ENCODE measurements around the gene RAB15. TPM values are rescaled to one million over a fixed set of nuclear protein-coding genes. Genes with fewer than 3 reads are reported as not detected.

The RAB15 gene
- total and polyA plus RNA-seq, 2 of the 8 experiments (the other 6 are each of a cell fraction or from before 2014, with no cell fraction given): 38.8 to 58.1 TPM

DNA sequence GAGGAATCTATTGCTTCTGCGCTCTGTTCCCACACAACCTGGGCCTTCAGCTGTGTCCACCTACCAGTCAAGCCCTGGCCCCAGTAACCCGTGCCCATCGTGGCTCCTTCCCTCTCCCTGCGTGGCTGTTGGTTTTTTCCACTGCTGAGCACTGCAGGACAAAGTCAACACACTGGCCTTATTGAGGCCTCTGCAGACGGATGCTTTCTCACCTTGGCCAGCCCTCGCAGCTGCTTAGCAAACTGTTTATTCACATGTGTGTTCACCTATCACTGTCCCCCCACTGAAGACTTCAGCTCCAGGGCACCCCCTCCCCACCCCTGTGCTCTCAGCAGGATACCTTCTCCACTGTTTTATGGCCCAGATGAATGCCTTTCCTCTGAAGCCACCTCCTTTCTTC, 16.8 kb downstream of the RAB15 start (continued):
- TF ChIP-seq USF2 (IDR thresholded peaks at IDR 0.05; ENCODE audit: low read length): no peak
- TF ChIP-seq CHD2 (IDR thresholded peaks at IDR 0.05; ENCODE audit: low read length): no peak
- TF ChIP-seq RNF2 (IDR thresholded peaks at IDR 0.05; ENCODE audit: borderline replicate concordance, low read depth, low read length, missing control alignments, poor library complexity, severe bottlenecking): no peak
- TF ChIP-seq TBP (IDR thresholded peaks at IDR 0.05; ENCODE audit: low read depth, low read length): no peak
- TF ChIP-seq ASH2L (IDR thresholded peaks at IDR 0.05; ENCODE audit: low read length): no peak

Data from H1 (cell line).